HG02623 (cell line): ENCODE measurements around the gene KIAA0319L.
"Not testable (repeated sequence)": the region's sequence is repeated elsewhere in the genome, so short reads cannot be mapped to it uniquely, and the experiment has no call there.

Source experiments
- ATAC-seq: cut with Tn5 transposase; IDR thresholded peaks from one replicate; pipeline ENCODE4 v1.9.1; 2021; ENCODE audit warnings: moderate library complexity; ENCODE audit not compliant: unreplicated experiment

KIAA0319L gene

GRCh38 chr1:35499231-35499630, 58.0 kb downstream of the KIAA0319L start:
- ATAC-seq: no peak

GRCh38 chr1:35497571-35497970, 59.6 kb downstream of the KIAA0319L start:
- no peak for ATAC-seq

GRCh38 chr1:35490250-35490649, 67.0 kb downstream of the KIAA0319L start:
- no peak for ATAC-seq

GRCh38 chr1:35488336-35488735, 68.9 kb downstream of the KIAA0319L start:
- ATAC-seq: no peak

- ATAC-seq: no peak
These were observed 70.3 kb downstream of the KIAA0319L start for GRCh38 chr1:35486858-35487408.

GRCh38 chr1:35481229-35481628, 76.0 kb downstream of the KIAA0319L start:
- ATAC-seq: no peak

- no peak for ATAC-seq
These were observed 79.3 kb downstream of the KIAA0319L start for GRCh38 chr1:35477870-35478269.

GRCh38 chr1:35475856-35476674, 81.1 kb downstream of the KIAA0319L start:
- ATAC-seq: no peak

GRCh38 chr1:35475356-35475755, 81.8 kb downstream of the KIAA0319L start:
- ATAC-seq: no peak

GRCh38 chr1:35473216-35473615, 84.0 kb downstream of the KIAA0319L start:
- ATAC-seq: not testable (repeated sequence)

- ATAC-seq: no peak
These were observed 86.1 kb downstream of the KIAA0319L start for GRCh38 chr1:35470977-35471613.

GRCh38 chr1:35466120-35466519, 91.1 kb downstream of the KIAA0319L start:
- no peak for ATAC-seq

- not testable (repeated sequence) for ATAC-seq
These were observed 93.5 kb downstream of the KIAA0319L start for GRCh38 chr1:35463749-35464148.

GRCh38 chr1:35463232-35463631, 94.0 kb downstream of the KIAA0319L start:
- no peak for ATAC-seq

GRCh38 chr1:35461966-35462651, 95.1 kb downstream of the KIAA0319L start:
- ATAC-seq: no peak

GRCh38 chr1:35460796-35461195, 96.4 kb downstream of the KIAA0319L start:
- no peak for ATAC-seq

GRCh38 chr1:35454616-35455015, 102.6 kb downstream of the KIAA0319L start:
- no peak for ATAC-seq

- no peak for ATAC-seq
These were observed 103.0 kb downstream of the KIAA0319L start for GRCh38 chr1:35454176-35454575.

GRCh38 chr1:35453031-35453430, 104.2 kb downstream of the KIAA0319L start:
- no peak for ATAC-seq

GRCh38 chr1:35452106-35452774, 105.0 kb downstream of the KIAA0319L start:
- no peak for ATAC-seq

- peak; percentile 55 for ATAC-seq
These were observed 106.1 kb downstream of the KIAA0319L start for GRCh38 chr1:35451125-35451528.
